Stimulated activated CD4-positive, alpha-beta T cell treated with anti-CD3 and anti-CD28 coated beads, Interleukin-1b, Interleukin-23, amount 100 ng/mL, for 48 hours (primary cell): ENCODE results near the gene STRIP2.
"Not testable (repeated sequence)": the region's sequence is repeated elsewhere in the genome, so short reads cannot be mapped to it uniquely, and the experiment has no call there.

Source experiments
- DNase-seq: peaks from one replicate; pipeline ENCODE4 v3.0.0-alpha.2; 2020

Gene STRIP2

DNA sequence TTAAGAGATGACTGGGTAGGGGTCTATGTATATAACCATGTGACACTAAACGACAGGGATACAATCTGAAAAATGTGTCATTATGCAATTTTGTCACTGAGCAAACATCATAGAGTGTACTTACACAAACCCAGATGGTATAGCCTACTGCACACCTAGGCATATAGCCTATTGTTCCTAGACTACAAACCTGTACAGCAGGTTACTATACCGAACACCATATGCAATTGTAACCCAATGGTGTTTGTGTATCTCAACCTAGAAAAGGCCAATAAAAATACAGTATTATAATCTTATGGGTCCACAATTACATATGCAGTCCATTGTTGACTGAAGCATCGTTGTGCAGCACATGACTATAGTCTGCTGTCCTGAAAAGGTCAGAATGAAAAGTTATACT, 22.9 kb downstream of the STRIP2 start:
- no peak for DNase-seq

GRCh38 chr7:129458171-129458570, 23.9 kb downstream of the STRIP2 start:
- no peak for DNase-seq

DNA sequence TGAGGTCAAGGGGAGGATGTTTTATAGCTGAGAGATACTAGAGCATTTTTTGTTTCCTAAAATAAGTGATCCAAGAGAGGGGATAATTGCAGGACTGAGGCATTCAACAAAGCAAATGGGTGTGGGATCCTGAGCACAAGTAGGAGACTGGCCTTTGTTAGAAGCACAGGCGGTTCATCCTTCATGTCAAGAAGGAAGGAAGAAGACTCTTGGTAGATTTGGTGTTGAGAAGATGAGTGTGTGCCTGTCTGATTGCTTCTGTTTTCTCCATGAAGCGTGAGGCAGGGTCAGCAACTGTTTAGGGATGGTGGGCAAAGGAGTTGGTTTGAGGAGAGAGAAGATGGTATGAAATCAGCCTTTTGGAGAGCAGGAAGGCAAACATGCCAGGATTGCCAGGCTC, 27.6 kb downstream of the STRIP2 start:
- DNase-seq = no peak

DNA sequence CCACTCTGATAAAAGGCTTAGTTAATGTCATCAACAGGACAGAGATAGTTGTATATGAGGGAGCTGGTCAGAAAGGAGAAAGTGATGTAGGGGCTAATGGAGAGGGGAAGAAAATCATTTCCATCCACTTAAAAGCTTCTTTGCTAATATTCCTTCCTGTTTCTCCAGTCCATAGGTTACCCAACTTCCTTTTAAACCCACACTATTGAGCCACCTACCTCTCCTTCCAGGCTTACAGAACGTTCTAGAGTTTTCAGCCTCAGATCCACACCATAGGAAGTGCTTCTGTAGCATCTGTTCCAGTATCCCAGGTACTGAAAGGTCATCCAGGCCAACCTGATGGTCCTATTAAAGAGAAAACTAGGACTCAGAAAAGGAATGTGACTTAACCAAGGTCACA, 28.2 kb downstream of the STRIP2 start:
- DNase-seq = no peak

GRCh38 chr7:129464194-129464593, 30.0 kb downstream of the STRIP2 start:
- no peak for DNase-seq

DNA sequence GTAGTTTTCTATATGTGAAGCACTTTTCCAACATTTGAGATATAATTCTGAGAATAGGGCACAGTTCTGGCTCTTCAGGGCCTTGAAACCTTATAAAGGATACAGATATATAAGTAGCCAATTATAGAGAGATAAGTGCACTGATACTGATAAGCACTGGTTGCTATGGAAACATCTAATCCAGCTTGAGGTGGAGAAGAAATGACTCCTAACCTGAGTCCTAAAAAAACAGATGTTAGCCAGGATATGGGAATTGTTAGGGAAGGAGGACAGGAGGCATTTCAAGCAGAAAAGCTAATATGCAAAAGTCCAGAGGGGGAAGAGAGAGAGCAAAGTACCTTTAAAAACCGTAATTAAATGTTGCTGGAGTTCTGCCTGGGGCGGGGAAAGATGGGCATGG, 30.8 kb downstream of the STRIP2 start:
- DNase-seq = no peak

DNA sequence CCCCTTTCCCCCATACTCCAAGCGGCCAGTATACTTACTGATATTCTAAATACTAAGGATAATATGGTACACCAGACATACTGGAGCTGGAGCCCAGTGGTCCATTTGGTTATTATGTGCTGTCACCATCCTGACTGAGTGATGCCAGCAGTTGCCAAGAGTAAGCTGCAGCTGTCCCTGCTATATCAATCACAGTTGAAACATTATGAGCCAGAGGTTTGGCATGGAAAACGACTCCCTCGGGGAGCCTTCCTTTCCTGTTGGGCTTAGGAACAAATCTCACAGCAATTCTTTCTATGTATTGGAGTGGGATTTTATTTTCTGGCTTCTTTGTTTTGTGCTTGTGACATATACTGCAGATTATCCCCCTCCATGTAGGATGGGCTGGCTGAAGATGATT, 32.6 kb downstream of the STRIP2 start:
- DNase-seq = no peak

GRCh38 chr7:129468087-129468486, 33.9 kb downstream of the STRIP2 start:
- no peak for DNase-seq

- DNase-seq = no peak
These were observed 34.3 kb downstream of the STRIP2 start for GRCh38 chr7:129468547-129468946.

DNA sequence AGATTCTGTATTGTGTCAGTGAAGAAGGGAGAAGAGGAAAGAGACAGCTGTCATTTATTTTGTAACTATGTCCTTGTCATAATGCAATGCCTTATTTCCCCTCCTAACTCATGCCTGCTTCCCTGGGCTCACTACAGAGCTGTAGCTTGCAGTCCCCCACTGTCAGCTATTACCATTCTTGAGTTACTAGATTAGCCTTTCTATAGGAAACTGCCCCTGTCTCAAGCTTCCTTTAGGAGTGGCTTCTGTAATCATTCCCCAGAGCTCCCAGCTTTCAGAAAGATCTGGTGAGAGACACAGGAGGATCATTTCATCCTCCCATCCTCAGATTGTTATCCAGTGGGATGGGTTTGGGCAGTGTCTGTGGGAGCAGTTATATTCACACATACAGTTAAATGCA, 35.7 kb downstream of the STRIP2 start:
- no peak for DNase-seq

DNA sequence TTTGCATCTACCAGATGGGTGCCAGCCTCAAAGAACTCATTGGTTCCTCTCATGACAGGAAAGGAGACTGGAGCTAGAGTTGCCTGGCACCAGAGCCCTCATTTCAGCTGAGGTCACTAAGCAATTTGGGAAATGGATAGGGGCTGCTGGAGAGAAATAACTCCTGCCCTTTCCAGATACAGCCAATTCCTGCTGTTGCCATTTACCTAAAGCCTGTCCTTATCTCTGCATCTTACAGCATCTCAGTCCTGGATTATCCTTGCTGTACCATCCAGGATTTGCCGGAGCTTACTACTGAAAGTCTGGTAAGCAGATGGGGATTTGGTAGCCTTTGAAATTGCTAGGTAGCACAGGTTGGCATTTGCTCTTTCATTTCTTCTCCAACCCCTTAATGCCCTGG, 36.2 kb downstream of the STRIP2 start:
- DNase-seq = no peak

GRCh38 chr7:129471402-129471827, 37.2 kb downstream of the STRIP2 start:
- no peak for DNase-seq

DNA sequence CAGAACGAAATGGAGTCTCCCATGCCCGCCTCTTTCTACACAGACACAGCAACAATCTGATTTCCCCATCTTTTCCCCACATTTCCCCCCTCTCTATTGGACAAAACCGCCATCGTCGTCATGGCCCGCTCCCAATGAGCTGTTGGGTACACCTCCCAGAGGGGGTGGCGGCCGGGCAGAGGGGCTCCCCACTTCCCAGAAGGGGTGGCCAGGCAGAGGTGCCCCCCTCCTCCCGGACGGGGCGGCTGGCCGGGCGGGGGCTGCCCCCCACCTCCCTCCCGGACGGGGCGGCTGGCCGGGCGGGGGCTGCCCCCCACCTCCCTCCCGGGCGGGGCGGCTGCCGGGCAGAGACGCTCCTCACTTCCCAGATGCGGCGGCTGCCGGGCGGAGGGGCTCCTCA, 41.7 kb downstream of the STRIP2 start:
- not testable (repeated sequence) for DNase-seq

DNA sequence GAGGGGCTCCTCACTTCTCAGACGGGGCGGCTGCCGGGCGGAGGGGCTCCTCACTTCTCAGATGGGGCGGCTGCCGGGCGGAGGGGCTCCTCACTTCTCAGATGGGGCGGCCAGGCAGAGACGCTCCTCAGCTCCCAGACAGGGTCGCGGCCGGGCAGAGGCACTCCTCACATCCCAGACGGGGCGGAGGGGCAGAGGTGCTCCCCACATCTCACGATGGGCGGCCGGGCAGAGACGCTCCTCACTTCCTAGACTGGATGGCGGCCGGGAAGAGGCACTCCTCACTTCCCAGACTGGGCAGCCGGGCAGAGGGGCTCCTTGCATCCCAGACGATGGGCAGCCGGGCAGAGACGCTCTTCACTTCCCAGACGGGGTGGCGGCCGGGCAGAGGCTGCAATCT, 42.2 kb downstream of the STRIP2 start:
- not testable (repeated sequence) for DNase-seq

DNA sequence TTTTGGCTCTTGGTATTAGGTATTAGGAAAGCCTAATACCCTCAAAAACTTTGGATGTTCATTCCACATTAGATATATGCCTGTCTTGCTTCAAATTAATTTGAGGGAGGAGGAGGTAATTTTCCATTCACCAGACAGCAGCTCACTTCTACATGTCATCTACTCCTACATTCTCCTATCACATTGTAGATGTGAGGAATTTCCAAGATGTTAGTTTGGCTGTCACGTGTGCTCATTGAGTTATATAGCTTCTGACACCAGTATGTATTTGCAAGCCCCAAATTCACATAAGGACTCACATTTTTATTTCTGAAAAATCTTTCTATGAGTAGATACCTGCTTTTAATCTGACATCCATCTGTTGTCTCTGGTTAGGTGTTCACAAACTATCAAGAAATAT, 45.6 kb downstream of the STRIP2 start:
- no peak for DNase-seq

DNA sequence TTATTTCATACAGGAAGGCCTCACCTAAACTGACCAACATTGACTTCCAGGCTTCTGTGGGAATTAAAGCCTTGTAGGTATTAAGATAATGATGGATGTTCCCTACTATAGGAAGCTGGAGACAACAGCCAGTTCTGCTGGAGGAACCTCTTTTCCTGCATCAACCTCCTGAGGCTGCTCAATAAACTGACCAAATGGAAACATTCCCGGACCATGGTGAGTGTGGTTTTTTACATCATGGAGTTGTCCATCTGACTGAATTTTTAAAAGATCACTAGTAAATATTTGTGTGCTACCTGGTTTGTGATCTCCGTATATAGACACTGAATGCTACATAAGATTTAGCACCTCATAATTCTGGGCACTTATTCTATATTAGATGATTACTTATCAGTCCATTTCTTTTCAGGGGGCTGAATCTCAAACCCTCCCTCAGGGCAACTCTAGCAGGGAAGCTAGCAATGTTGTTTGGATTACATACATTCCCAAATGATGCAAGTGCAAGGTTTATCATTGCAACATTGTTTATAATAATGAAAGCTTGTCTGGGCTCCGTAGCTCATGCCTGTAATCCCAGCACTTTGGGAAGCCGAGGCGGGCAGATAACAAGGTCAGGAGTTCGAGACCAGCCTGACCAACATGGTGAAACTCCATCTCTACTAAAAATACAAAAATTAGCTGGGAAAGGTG, 46.6 kb downstream of the STRIP2 start:
- no peak for DNase-seq

DNA sequence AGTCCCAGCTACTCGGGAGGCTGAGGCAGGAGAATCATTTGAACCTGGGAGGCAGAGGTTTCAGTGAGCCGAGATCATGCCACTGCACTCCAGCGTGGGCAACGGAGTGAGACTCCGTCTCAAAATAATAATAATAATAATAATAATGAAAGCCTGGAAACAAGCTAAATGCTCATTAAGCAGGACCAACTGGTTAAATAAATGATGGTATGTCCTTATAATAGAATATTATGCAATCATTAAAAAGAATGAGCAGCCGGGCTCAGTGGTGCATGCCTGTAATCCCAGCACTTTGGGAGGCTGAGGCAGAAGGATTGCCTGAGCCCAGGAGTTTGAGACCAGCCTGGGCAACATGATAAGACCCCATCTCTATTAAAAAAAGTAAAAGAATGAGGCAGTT, 47.1 kb downstream of the STRIP2 start:
- DNase-seq = not testable (repeated sequence)

- no peak for DNase-seq
These were observed 48.5 kb downstream of the STRIP2 start for GRCh38 chr7:129482781-129483180.

- no peak for DNase-seq
These were observed 55.3 kb downstream of the STRIP2 start for GRCh38 chr7:129489491-129489890.

DNA sequence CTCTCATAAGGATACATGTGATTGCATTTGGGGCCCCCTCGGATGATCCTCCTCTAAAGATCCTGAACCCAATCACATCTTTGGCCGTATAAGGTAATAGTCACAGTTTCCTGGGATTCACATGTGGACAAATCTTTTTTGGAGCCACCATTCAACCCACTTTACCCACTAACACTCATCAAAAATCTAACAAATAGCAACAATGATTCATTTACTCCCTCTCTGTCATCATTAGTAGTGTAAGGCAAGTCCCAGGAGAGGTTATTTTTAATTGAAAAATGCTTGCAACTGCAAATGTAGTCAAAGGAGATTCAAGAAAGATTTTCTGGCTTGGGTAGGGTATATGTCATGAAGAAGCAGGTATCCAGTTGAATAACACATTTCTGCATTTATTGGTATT, 58.2 kb downstream of the STRIP2 start:
- no peak for DNase-seq

- no peak for DNase-seq
These were observed 59.3 kb downstream of the STRIP2 start for GRCh38 chr7:129493555-129493954.

DNA sequence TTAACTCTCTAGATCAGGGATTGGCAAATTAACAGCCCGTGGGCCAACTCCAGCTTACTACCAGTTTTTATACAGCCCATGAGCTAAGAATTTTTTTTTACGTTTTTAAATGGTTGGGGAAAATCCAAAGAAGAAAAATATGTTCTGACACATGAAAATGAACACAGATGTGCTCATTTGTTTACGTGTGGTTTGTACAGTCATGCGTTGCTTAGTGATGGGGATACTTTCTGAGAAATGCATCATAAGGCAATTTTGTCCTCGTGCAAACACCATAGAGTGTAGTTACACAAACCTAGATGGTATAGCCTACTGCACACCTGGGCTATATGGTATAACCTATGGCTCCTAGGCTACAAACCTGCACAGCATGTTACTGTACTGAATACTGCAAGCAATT, 59.8 kb downstream of the STRIP2 start:
- no peak for DNase-seq

DNA sequence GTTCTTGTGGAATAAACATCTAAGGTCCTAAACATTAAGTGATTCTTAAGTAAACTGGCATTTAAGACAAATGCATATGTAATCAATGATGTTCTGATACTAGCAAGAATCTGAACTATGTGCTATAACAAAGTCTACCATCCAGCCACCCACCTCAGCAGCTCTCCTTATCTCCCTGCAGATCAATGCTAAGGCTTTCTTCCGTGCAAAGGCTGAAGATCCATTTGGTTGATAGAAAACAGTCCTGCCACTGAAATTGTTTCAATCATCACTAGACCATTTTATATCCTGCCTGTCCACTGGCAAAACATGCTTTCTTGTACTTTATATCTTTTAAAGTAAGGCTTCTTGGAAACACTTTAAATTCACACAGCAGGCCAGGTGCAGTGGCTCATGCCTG, 61.8 kb downstream of the STRIP2 start:
- DNase-seq = no peak

- no peak for DNase-seq
These were observed 62.4 kb downstream of the STRIP2 start for GRCh38 chr7:129496653-129497052.

- no peak for DNase-seq
These were observed 62.9 kb downstream of the STRIP2 start for GRCh38 chr7:129497156-129497555.

DNA sequence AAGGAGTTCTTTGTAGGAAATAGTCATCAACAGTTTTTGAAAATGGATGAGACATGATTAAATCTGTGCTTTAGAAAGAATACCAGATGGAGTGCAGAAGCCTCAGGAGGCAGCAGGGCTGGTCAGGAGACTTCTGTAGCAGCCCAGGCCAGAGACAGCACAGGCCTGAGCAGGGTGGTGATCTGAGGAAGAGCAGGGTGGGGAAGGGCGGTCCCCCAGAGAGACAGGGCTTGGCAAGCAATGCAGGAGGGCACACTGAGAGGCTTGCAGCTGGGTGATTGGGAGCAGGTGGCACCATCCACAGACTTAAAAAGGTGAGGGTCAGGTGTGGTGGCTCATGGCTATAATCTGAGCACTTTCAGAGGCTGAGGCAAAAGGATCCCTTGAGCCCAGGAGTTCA, 63.8 kb downstream of the STRIP2 start:
- no peak for DNase-seq
